ENCODE measurements around the gene TFF1. TPM values are rescaled to one million over a fixed set of nuclear protein-coding genes. Genes with fewer than 3 reads are reported as not detected.

Gene TFF1
- total RNA-seq, 1 donor from 2014 or later, result not detected

DNA sequence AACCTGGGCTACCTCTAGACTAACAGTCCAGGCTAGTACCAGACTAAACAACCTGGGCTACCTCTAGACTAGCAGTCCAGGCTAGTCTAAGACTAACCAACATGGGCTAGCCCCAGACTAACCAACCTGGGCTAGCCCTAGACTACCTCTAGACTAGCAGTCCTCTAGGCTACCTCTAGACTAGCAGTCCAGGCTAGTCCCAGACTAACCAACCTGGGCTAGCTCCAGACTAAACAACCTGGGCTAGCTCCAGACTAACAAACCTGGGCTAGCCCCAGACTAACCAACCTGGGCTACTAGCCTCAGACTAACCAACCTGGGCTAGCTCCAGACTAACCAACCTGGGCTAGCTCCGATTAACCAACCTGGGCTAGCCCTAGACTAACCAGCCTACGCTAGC, 17.6 kb downstream of the TFF1 start:
- Histone ChIP-seq H3K36me3 (ENCODE audit: control insufficient read depth, insufficient read depth, low read length) (no peaks in the 10 kb centered on the region), H3K27me3 (ENCODE audit: control insufficient read depth, insufficient read depth, low read length) (peaks cover 13% of the 10 kb centered on the region), H3K4me3 (ENCODE audit: low read depth, low read length) (no peak overlapping the region)
- TF ChIP-seq, protein P1, sequence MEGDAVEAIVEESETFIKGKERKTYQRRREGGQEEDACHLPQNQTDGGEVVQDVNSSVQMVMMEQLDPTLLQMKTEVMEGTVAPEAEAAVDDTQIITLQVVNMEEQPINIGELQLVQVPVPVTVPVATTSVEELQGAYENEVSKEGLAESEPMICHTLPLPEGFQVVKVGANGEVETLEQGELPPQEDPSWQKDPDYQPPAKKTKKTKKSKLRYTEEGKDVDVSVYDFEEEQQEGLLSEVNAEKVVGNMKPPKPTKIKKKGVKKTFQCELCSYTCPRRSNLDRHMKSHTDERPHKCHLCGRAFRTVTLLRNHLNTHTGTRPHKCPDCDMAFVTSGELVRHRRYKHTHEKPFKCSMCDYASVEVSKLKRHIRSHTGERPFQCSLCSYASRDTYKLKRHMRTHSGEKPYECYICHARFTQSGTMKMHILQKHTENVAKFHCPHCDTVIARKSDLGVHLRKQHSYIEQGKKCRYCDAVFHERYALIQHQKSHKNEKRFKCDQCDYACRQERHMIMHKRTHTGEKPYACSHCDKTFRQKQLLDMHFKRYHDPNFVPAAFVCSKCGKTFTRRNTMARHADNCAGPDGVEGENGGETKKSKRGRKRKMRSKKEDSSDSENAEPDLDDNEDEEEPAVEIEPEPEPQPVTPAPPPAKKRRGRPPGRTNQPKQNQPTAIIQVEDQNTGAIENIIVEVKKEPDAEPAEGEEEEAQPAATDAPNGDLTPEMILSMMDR (IDR thresholded peaks at IDR 0.05; ENCODE audit: insufficient read depth, low read length, poor library complexity, severe bottlenecking), result no peak
- no peak for DNase-seq (ENCODE audit: low read depth)

DNA sequence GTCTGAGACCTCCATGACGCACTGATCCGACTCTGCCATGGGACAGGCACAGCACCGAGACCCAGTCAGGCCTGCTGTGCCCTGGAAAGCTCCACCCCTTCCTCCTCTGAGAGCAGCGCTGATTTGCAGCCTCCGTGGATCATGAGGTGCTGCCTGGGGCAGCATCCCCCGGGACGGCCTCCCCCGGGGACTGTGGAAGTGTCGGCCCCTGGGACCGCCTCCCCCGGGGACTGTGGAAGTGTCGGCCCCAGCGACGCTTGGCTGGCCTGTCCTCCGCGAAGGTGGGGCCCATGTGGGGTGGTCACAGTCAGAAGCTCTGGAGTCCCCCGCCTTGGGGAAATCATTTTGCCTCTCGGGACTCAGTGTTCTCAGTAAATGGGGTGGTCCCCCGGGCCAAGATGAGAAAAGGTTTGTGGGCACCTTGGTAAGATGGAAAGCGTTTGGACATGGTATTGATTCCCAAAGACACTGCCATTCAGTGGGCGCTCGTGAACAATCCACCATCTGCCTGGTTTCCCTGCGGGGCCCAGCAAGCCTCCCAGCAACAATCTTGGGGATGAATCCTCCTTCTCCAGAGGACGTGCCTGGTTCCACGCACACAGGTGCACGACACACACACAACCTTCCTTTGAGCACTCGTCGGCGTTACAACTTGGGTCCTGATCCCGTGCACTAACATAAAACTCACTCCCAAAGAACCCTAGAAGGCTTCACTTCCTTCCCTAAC, 18.6 kb downstream of the TFF1 start:
- Histone ChIP-seq H3K36me3 (ENCODE audit: control insufficient read depth, insufficient read depth, low read length) (no peaks in the 10 kb centered on the region), H3K4me3 (ENCODE audit: low read depth, low read length) (no peak overlapping the region), H3K27me3 (ENCODE audit: control insufficient read depth, insufficient read depth, low read length) (peaks cover 13% of the 10 kb centered on the region)
- DNase-seq (ENCODE audit: low read depth), result no peak
- TF ChIP-seq, protein P1 (IDR thresholded peaks at IDR 0.05; ENCODE audit: insufficient read depth, low read length, poor library complexity, severe bottlenecking), result no peak

DNA sequence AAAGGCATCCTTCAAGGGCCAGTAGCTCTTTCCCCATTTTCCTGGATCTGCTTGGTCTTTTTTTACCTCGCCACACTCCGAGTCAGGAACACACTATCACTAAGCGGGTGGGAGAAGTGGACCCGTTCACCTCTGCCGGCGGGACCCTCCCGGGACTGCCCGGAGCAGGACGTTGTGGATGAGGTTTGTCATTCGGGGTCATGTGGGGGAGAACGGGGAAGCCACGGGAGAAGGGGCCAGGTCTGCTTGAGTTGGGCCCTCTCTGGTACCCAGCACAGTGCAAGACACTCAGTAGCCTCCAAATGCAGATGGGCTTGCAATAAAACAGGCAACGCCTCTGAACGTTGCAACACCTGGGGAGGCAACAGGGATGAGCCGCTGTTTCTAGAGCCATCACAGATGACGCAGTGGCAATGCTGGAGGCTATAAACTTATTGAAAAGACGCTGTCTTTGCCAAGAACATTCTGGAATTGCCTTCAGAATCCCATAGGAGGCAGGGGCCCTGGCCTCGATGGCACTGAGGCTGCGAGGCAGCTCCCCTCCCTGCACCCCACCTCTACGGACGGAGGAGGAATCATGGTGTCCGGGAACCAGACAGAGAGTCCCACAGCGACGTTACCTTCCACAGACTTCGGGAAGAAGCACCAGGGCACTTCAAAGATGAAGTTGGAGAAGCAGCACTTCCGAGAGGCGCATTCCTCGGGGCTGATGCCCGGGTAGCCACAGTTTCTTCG, 19.3 kb downstream of the TFF1 start:
- Histone ChIP-seq H3K36me3 (ENCODE audit: control insufficient read depth, insufficient read depth, low read length) (no peaks in the 10 kb centered on the region), H3K4me3 (ENCODE audit: low read depth, low read length) (no peak overlapping the region), H3K27me3 (ENCODE audit: control insufficient read depth, insufficient read depth, low read length) (peaks cover 13% of the 10 kb centered on the region)
- TF ChIP-seq, protein P1 (IDR thresholded peaks at IDR 0.05; ENCODE audit: insufficient read depth, low read length, poor library complexity, severe bottlenecking), result no peak
- DNase-seq (ENCODE audit: low read depth), result no peak

GRCh38 chr21:42346441-42346840, 19.9 kb downstream of the TFF1 start:
- TF ChIP-seq, protein P1 (IDR thresholded peaks at IDR 0.05; ENCODE audit: insufficient read depth, low read length, poor library complexity, severe bottlenecking), result no peak
- Histone ChIP-seq H3K36me3 (ENCODE audit: control insufficient read depth, insufficient read depth, low read length) (no peaks in the 10 kb centered on the region), H3K4me3 (ENCODE audit: low read depth, low read length) (no peak overlapping the region), H3K27me3 (ENCODE audit: control insufficient read depth, insufficient read depth, low read length) (peaks cover 13% of the 10 kb centered on the region)
- DNase-seq (ENCODE audit: low read depth), result no peak

DNA sequence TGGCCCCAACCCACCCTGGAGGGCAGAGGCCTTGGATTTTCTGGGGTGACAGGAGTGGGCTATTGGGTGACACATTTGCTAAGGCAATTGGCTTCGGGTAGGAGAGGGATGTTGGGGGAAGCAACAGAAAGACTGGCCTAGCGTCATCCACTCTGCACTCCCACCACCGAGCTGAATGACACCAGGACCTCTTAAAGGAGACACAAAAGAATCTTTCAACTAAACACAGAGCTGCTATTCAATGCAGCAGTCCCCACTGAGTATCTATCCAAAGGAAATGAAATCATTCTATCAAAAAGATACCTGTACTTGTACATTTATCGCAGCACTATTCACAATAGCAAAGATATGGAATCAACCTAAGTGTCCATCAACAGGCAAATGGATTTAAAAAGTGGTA, 21.7 kb downstream of the TFF1 start:
- Histone ChIP-seq H3K36me3 (ENCODE audit: control insufficient read depth, insufficient read depth, low read length) (no peaks in the 10 kb centered on the region), H3K4me3 (ENCODE audit: low read depth, low read length) (no peak overlapping the region), H3K27me3 (ENCODE audit: control insufficient read depth, insufficient read depth, low read length) (peaks cover 7% of the 10 kb centered on the region)
- TF ChIP-seq, protein P1 (IDR thresholded peaks at IDR 0.05; ENCODE audit: insufficient read depth, low read length, poor library complexity, severe bottlenecking), result no peak
- DNase-seq (ENCODE audit: low read depth), result no peak

All from kidney epithelial cell (primary cell).